ENCODE results near the gene LYPD6B.

The LYPD6B gene

DNA sequence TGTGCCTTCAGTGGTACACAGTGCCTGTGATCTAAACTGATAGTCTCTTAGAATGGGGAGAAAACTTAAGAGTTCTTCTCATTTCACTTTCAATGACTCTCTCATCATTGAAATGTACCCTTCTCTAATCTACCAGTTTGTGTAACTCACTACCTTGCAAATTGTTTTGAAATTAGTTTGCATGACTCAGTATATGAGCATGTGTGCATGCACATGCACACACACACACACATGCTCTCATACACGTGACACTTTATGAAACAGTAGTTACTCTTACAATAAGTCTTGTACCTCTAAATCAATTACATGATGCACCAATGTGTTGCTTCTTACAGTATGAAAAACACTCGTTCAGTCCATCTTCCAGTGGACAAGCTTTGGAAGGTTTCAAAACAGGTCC lies 10.6 kb downstream of the LYPD6B start:
- H3K9ac ChIP-seq (ENCODE audit: low read depth, low read length, poor library complexity): no peak overlapping the region
- no peaks in the 10 kb centered on the region for H3K4me1 ChIP-seq (ENCODE audit: control insufficient read depth in 2 of 2, insufficient read depth in 1 of 2, low read depth in 1 of 2, low read length in 2 of 2)
- H3K18ac ChIP-seq (ENCODE audit: low read length): no peak overlapping the region
- DNase-seq (ENCODE audit: low spot score): no peak
- no peaks in the 10 kb centered on the region for H3K79me1 ChIP-seq (ENCODE audit: low read depth, low read length)
- no peak overlapping the region for H3K27ac ChIP-seq (replicated peaks; ENCODE audit: low read length)
- H2AK5ac ChIP-seq (ENCODE audit: low read depth, low read length): no peak overlapping the region
- H2BK15ac ChIP-seq (ENCODE audit: low read length): no peak overlapping the region
- H3K9me3 ChIP-seq (replicated peaks in 1 of 2; ENCODE audit: control insufficient read depth in 2 of 2, insufficient read depth in 1 of 2, low read depth in 1 of 2, low read length in 2 of 2): peaks cover 0 to 4% of the 10 kb centered on the region in 2 donors
- no peak overlapping the region for H3K4me2 ChIP-seq (ENCODE audit: insufficient read depth, low read length, poor library complexity, severe bottlenecking)
- no peak overlapping the region for H2BK120ac ChIP-seq (ENCODE audit: low read depth, low read length)
- H2AFZ ChIP-seq (ENCODE audit: low read length): no peak overlapping the region
- no peaks in the 10 kb centered on the region for H3K36me3 ChIP-seq (replicated peaks in 1 of 2; ENCODE audit: control insufficient read depth in 2 of 2, insufficient read depth in 2 of 2, low read length in 2 of 2)
- WGBS, 2 donors (ENCODE audit: extremely low coverage in 2 of 2, insufficient read length in 2 of 2, insufficient replicate concordance in 1 of 2): no CpG with 5 or more reads among the region's 2 CpGs
- H4K8ac ChIP-seq (ENCODE audit: low read depth, low read length): no peak overlapping the region
- H3K14ac ChIP-seq (ENCODE audit: low read length): no peak overlapping the region
- no peak overlapping the region for H4K91ac ChIP-seq (ENCODE audit: low read depth, low read length, poor library complexity)
- H3K23ac ChIP-seq (ENCODE audit: low read depth, low read length, poor library complexity): no peak overlapping the region
- no peak overlapping the region for H3K4me3 ChIP-seq (ENCODE audit: low read length in 2 of 2)
- peaks cover 0 to 5% (median 0%) of the 10 kb centered on the region in 3 experiments for H3K27me3 ChIP-seq (ENCODE audit: control insufficient read depth in 3 of 3, insufficient read depth in 3 of 3, low read depth in 1 of 3, low read length in 3 of 3)
- no peak overlapping the region for H2BK5ac ChIP-seq (ENCODE audit: low read length)
- no peak overlapping the region for H3K4ac ChIP-seq (ENCODE audit: low read length)
- H2BK12ac ChIP-seq (ENCODE audit: low read length): no peak overlapping the region

DNA sequence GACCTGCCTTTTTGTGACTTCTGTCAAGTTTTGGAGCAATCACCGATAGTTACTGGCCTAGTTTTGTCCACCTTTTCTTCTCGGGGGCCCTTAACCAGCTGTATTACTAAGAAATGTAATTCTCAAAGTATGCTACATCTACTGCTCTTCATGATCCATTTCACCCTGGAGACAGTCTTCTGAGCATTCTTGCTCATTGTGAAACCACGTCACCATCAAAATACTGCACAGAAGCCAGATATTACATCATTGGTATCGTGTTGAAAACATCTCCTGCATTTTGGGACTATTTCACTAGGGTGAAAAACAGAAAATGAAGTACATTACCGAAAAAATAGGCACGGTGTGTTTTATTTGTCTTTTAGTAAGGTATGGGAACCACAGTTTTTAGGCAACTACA lies 11.7 kb downstream of the LYPD6B start:
- Histone ChIP-seq H3K27ac (replicated peaks; ENCODE audit: low read length) (no peak overlapping the region), H3K4me3 (ENCODE audit: low read length in 2 of 2) (no peak overlapping the region), H3K4me1 (ENCODE audit: control insufficient read depth in 2 of 2, insufficient read depth in 1 of 2, low read depth in 1 of 2, low read length in 2 of 2) (no peaks in the 10 kb centered on the region), H3K4me2 (ENCODE audit: insufficient read depth, low read length, poor library complexity, severe bottlenecking) (no peak overlapping the region), H3K27me3 (ENCODE audit: control insufficient read depth in 3 of 3, insufficient read depth in 3 of 3, low read depth in 1 of 3, low read length in 3 of 3) (peaks cover 0 to 9% (median 0%) of the 10 kb centered on the region in 3 experiments), H2AFZ (ENCODE audit: low read length) (no peak overlapping the region), H2BK120ac (ENCODE audit: low read depth, low read length) (no peak overlapping the region), H3K18ac (ENCODE audit: low read length) (no peak overlapping the region), H2BK5ac (ENCODE audit: low read length) (no peak overlapping the region), H3K4ac (ENCODE audit: low read length) (no peak overlapping the region), H3K14ac (ENCODE audit: low read length) (no peak overlapping the region), H2AK5ac (ENCODE audit: low read depth, low read length) (no peak overlapping the region), H3K36me3 (replicated peaks in 1 of 2; ENCODE audit: control insufficient read depth in 2 of 2, insufficient read depth in 2 of 2, low read length in 2 of 2) (no peaks in the 10 kb centered on the region), H2BK12ac (ENCODE audit: low read length) (no peak overlapping the region), H3K23ac (ENCODE audit: low read depth, low read length, poor library complexity) (no peak overlapping the region), H3K79me1 (ENCODE audit: low read depth, low read length) (no peaks in the 10 kb centered on the region), H3K9ac (ENCODE audit: low read depth, low read length, poor library complexity) (no peak overlapping the region), H4K8ac (ENCODE audit: low read depth, low read length) (no peak overlapping the region), H3K9me3 (replicated peaks in 1 of 2; ENCODE audit: control insufficient read depth in 2 of 2, insufficient read depth in 1 of 2, low read depth in 1 of 2, low read length in 2 of 2) (peaks cover 0 to 4% of the 10 kb centered on the region in 2 donors), H4K91ac (ENCODE audit: low read depth, low read length, poor library complexity) (no peak overlapping the region), H2BK15ac (ENCODE audit: low read length) (no peak overlapping the region)
- no CpG with 5 or more reads among the region's 6 CpGs for whole genome bisulfite sequencing, 2 donors (ENCODE audit: extremely low coverage in 2 of 2, insufficient read length in 2 of 2, insufficient replicate concordance in 1 of 2)
- no peak for DNase-seq (ENCODE audit: low spot score)

DNA sequence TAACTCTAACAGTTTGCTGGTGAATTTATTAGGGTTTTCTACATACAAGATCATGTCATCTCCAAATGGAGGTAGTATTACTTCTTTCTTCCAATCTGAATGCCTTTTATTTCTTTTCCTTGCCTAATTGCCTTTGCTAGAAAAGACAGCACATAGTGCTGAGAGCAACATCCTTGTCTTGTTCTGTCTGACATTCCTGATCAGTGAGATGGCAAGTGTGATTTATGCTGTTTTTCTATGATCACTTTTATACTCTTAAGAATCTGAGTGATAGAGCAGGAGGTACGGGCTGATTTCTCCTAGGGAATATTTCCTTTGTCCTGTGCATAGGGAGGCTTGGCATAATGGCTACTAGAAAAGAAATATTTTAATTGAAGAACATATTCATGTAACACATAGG lies 17.3 kb downstream of the LYPD6B start:
- H3K4me1 ChIP-seq (ENCODE audit: control insufficient read depth in 2 of 2, insufficient read depth in 1 of 2, low read depth in 1 of 2, low read length in 2 of 2): no peaks in the 10 kb centered on the region
- H3K4me2 ChIP-seq (ENCODE audit: insufficient read depth, low read length, poor library complexity, severe bottlenecking): no peak overlapping the region
- H3K4ac ChIP-seq (ENCODE audit: low read length): no peak overlapping the region
- no peak overlapping the region for H3K14ac ChIP-seq (ENCODE audit: low read length)
- peaks cover 0 to 22% (median 0%) of the 10 kb centered on the region in 3 experiments for H3K27me3 ChIP-seq (ENCODE audit: control insufficient read depth in 3 of 3, insufficient read depth in 3 of 3, low read depth in 1 of 3, low read length in 3 of 3)
- H3K18ac ChIP-seq (ENCODE audit: low read length): no peak overlapping the region
- H2AFZ ChIP-seq (ENCODE audit: low read length): no peak overlapping the region
- no peaks in the 10 kb centered on the region for H3K36me3 ChIP-seq (replicated peaks in 1 of 2; ENCODE audit: control insufficient read depth in 2 of 2, insufficient read depth in 2 of 2, low read length in 2 of 2)
- WGBS, 2 donors (ENCODE audit: extremely low coverage in 2 of 2, insufficient read length in 2 of 2, insufficient replicate concordance in 1 of 2): no CpG with 5 or more reads among the region's 1 CpG
- no peak overlapping the region for H4K91ac ChIP-seq (ENCODE audit: low read depth, low read length, poor library complexity)
- H3K27ac ChIP-seq (replicated peaks; ENCODE audit: low read length): no peak overlapping the region
- H2BK12ac ChIP-seq (ENCODE audit: low read length): no peak overlapping the region
- no peak overlapping the region for H2AK5ac ChIP-seq (ENCODE audit: low read depth, low read length)
- H2BK15ac ChIP-seq (ENCODE audit: low read length): no peak overlapping the region
- no peak overlapping the region for H2BK5ac ChIP-seq (ENCODE audit: low read length)
- H3K23ac ChIP-seq (ENCODE audit: low read depth, low read length, poor library complexity): no peak overlapping the region
- DNase-seq (ENCODE audit: low spot score): no peak
- no peak overlapping the region for H2BK120ac ChIP-seq (ENCODE audit: low read depth, low read length)
- no peaks in the 10 kb centered on the region for H3K9me3 ChIP-seq (replicated peaks in 1 of 2; ENCODE audit: control insufficient read depth in 2 of 2, insufficient read depth in 1 of 2, low read depth in 1 of 2, low read length in 2 of 2)
- H3K9ac ChIP-seq (ENCODE audit: low read depth, low read length, poor library complexity): no peak overlapping the region
- H3K79me1 ChIP-seq (ENCODE audit: low read depth, low read length): no peaks in the 10 kb centered on the region
- no peak overlapping the region for H3K4me3 ChIP-seq (ENCODE audit: low read length in 2 of 2)
- H4K8ac ChIP-seq (ENCODE audit: low read depth, low read length): no peak overlapping the region

DNA sequence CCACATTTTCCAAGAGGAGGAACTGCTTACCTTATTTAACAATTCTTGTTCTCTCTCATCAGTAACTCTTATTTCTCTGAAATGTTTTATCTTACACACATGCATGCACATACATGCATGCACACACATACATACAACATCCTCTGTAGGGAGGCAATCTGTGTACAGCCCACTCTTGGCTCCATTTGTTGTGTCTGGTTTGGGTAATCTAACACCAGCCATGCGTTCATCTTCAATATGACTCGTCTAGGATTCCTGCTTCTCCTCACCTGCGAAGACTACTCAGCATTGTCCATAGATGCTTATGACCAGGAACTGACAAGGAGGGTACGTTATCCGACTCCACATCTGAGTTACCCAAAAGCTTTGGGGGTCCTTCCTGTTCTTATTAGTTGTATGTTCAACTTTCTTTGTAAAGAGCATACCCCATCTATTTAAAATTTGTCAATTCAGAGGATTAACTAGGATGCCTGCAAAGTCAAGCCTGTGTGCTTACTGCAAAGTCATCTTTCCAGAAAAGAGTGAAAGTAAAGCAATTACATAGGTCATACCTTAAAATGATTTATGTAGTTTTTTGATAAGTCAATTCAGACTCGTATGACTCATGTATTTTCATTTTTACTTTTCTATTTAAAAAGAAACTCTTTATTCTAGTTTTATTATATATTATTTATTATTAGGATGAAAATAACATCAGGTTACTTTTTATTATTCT lies 18.2 kb downstream of the LYPD6B start:
- no peak overlapping the region for H3K27ac ChIP-seq (replicated peaks; ENCODE audit: low read length)
- no peak overlapping the region for H2AFZ ChIP-seq (ENCODE audit: low read length)
- no peak overlapping the region for H3K9ac ChIP-seq (ENCODE audit: low read depth, low read length, poor library complexity)
- no peak overlapping the region for H3K4me2 ChIP-seq (ENCODE audit: insufficient read depth, low read length, poor library complexity, severe bottlenecking)
- no peak overlapping the region for H3K4ac ChIP-seq (ENCODE audit: low read length)
- H2BK5ac ChIP-seq (ENCODE audit: low read length): no peak overlapping the region
- DNase-seq (ENCODE audit: low spot score): no peak
- H3K27me3 ChIP-seq (ENCODE audit: control insufficient read depth in 3 of 3, insufficient read depth in 3 of 3, low read depth in 1 of 3, low read length in 3 of 3): peaks cover 0 to 22% (median 0%) of the 10 kb centered on the region in 3 experiments
- H4K8ac ChIP-seq (ENCODE audit: low read depth, low read length): no peak overlapping the region
- no peak overlapping the region for H3K18ac ChIP-seq (ENCODE audit: low read length)
- no peak overlapping the region for H2BK12ac ChIP-seq (ENCODE audit: low read length)
- H3K9me3 ChIP-seq (replicated peaks in 1 of 2; ENCODE audit: control insufficient read depth in 2 of 2, insufficient read depth in 1 of 2, low read depth in 1 of 2, low read length in 2 of 2): no peaks in the 10 kb centered on the region
- no peak overlapping the region for H3K14ac ChIP-seq (ENCODE audit: low read length)
- no peak overlapping the region for H3K4me3 ChIP-seq (ENCODE audit: low read length in 2 of 2)
- no peaks in the 10 kb centered on the region for H3K36me3 ChIP-seq (replicated peaks in 1 of 2; ENCODE audit: control insufficient read depth in 2 of 2, insufficient read depth in 2 of 2, low read length in 2 of 2)
- H3K79me1 ChIP-seq (ENCODE audit: low read depth, low read length): no peaks in the 10 kb centered on the region
- no peak overlapping the region for H2BK15ac ChIP-seq (ENCODE audit: low read length)
- no CpG with 5 or more reads among the region's 6 CpGs for WGBS, 2 donors (ENCODE audit: extremely low coverage in 2 of 2, insufficient read length in 2 of 2, insufficient replicate concordance in 1 of 2)
- no peak overlapping the region for H4K91ac ChIP-seq (ENCODE audit: low read depth, low read length, poor library complexity)
- no peak overlapping the region for H3K23ac ChIP-seq (ENCODE audit: low read depth, low read length, poor library complexity)
- no peaks in the 10 kb centered on the region for H3K4me1 ChIP-seq (ENCODE audit: control insufficient read depth in 2 of 2, insufficient read depth in 1 of 2, low read depth in 1 of 2, low read length in 2 of 2)
- H2BK120ac ChIP-seq (ENCODE audit: low read depth, low read length): no peak overlapping the region
- no peak overlapping the region for H2AK5ac ChIP-seq (ENCODE audit: low read depth, low read length)
